Thymus (tissue), 11 donors: ENCODE data around the gene SCG5. TPM values are rescaled to one million over a fixed set of nuclear protein-coding genes. Genes with fewer than 3 reads are reported as not detected.

Experiments used
- DNase-seq, 9 donors: peaks; one replicate each; pipeline ENCODE4 v3.0.0-alpha.2; 2013; ENCODE audit warnings: low spot score in 9 of 9, low read depth in 6 of 9, missing footprints in 1 of 9
- H3K27ac ChIP-seq, 2 donors: one replicate each; pipeline ENCODE4 v1.5.1; 2013; ENCODE audit warnings: control low read depth in 1 of 2, low read depth in 1 of 2, low read length in 1 of 2, mild to moderate bottlenecking in 1 of 2, moderate library complexity in 1 of 2
- H3K27me3 ChIP-seq, 2 donors: one replicate each; pipeline ENCODE4 v1.5.1; 2013; ENCODE audit warnings: low read length in 1 of 2; ENCODE audit not compliant: control insufficient read depth in 2 of 2, insufficient read depth in 1 of 2
- H3K36me3 ChIP-seq, 2 donors: one replicate each; pipeline ENCODE4 v1.5.1; 2013; ENCODE audit warnings: low read length in 1 of 2, mild to moderate bottlenecking in 1 of 2, moderate library complexity in 1 of 2; ENCODE audit not compliant: control insufficient read depth in 2 of 2, insufficient read depth in 2 of 2
- H3K4me1 ChIP-seq, 2 donors: one replicate each; pipeline ENCODE4 v1.5.1; 2013; ENCODE audit warnings: low read length in 2 of 2; ENCODE audit not compliant: control insufficient read depth in 2 of 2, insufficient read depth in 2 of 2
- H3K4me3 ChIP-seq, 2 donors: one replicate each; pipeline ENCODE4 v1.5.1; 2013; ENCODE audit warnings: low read length in 2 of 2, control low read depth in 1 of 2, mild to moderate bottlenecking in 1 of 2
- H3K9me3 ChIP-seq, 2 donors: one replicate each; pipeline ENCODE4 v1.5.1; 2013; ENCODE audit warnings: low read length in 1 of 2, mild to moderate bottlenecking in 1 of 2; ENCODE audit not compliant: control insufficient read depth in 2 of 2, insufficient read depth in 1 of 2
- WGBS: extraction: QIAGEN DNeasy Blood & Tissue Kit; methylation state at CpG from one replicate; pipeline ENCODE4 v1.1.7; 2013; 5-methylcytosine and 5-hydroxymethylcytosine counted together
- polyA plus RNA-seq: library from polyadenylated mRNA; stranded (reverse); fragments of 200-250 nt; gene quantifications from one replicate; pipeline ENCODE4 v1.2.3, GENCODE V29; 2013
- total RNA-seq: library from RNA; stranded (reverse); fragments of 120-200 nt; gene quantifications from one replicate; pipeline ENCODE4 v1.2.4, GENCODE V29; 2013
- donor health status: healthy.

SCG5 gene
- total and polyA plus RNA-seq, 2 donors, result 2.0 to 3.4 TPM

- 98% methylated on average over 3 of the region's 3 CpGs for WGBS
- Histone ChIP-seq H3K9me3 (no peaks in the 10 kb centered on the region), H3K27ac (no peak overlapping the region)
These were observed 29.1 kb downstream of the SCG5 start for GRCh38 chr15:32670623-32671022.

GRCh38 chr15:32671339-32672325 is 30.1 kb downstream of the SCG5 start:
- Histone ChIP-seq H3K4me1 (no peaks in the 10 kb centered on the region), H3K9me3 (no peaks in the 10 kb centered on the region), H3K27ac (no peak overlapping the region), H3K4me3 (no peak overlapping the region), H3K36me3 (peaks cover 0 to 6% of the 10 kb centered on the region in 2 donors), H3K27me3 (no peaks in the 10 kb centered on the region)
- DNase-seq, result no peak
- 97% methylated on average over 29 of the region's 29 CpGs for WGBS

More at GRCh38 chr15:32670623-32671022, 29.1 kb downstream of the SCG5 start:
- no peak for DNase-seq
- H3K4me1 ChIP-seq, result no peaks in the 10 kb centered on the region
- H3K36me3 ChIP-seq, result peaks cover 0 to 6% of the 10 kb centered on the region in 2 donors
- no peak overlapping the region for H3K4me3 ChIP-seq
- H3K27me3 ChIP-seq, result no peaks in the 10 kb centered on the region

GRCh38 chr15:32674681-32675080 is 33.2 kb downstream of the SCG5 start:
- no peak for DNase-seq
- Histone ChIP-seq H3K27me3 (no peaks in the 10 kb centered on the region), H3K4me3 (no peak overlapping the region), H3K27ac (no peak overlapping the region), H3K36me3 (no peaks in the 10 kb centered on the region), H3K4me1 (no peaks in the 10 kb centered on the region), H3K9me3 (no peaks in the 10 kb centered on the region)
- 98% methylated on average over 2 of the region's 2 CpGs for whole genome bisulfite sequencing

- no peaks in the 10 kb centered on the region for H3K27me3 ChIP-seq
- H3K4me3 ChIP-seq, result no peak overlapping the region
- H3K9me3 ChIP-seq, result no peaks in the 10 kb centered on the region
- no peak overlapping the region for H3K27ac ChIP-seq
- no peak for DNase-seq
- no peaks in the 10 kb centered on the region for H3K4me1 ChIP-seq
- 89% methylated on average over 6 of the region's 6 CpGs for WGBS
- H3K36me3 ChIP-seq, result no peaks in the 10 kb centered on the region
These were observed 34.0 kb downstream of the SCG5 start for GRCh38 chr15:32675466-32675865.

- H3K4me1 ChIP-seq, result no peaks in the 10 kb centered on the region
- WGBS, result 93% methylated on average over 2 of the region's 2 CpGs
- no peaks in the 10 kb centered on the region for H3K9me3 ChIP-seq
- H3K4me3 ChIP-seq, result no peak overlapping the region
- no peaks in the 10 kb centered on the region for H3K27me3 ChIP-seq
- H3K36me3 ChIP-seq, result no peaks in the 10 kb centered on the region
- no peak for DNase-seq
- H3K27ac ChIP-seq, result no peak overlapping the region
These were observed 34.7 kb downstream of the SCG5 start for GRCh38 chr15:32676169-32676568.

- no peak overlapping the region for H3K27ac ChIP-seq
- no peaks in the 10 kb centered on the region for H3K9me3 ChIP-seq
- no peaks in the 10 kb centered on the region for H3K27me3 ChIP-seq
- 95% methylated on average over 5 of the region's 5 CpGs for WGBS
- H3K4me1 ChIP-seq, result no peaks in the 10 kb centered on the region
- no peak for DNase-seq
- H3K36me3 ChIP-seq, result no peaks in the 10 kb centered on the region
- no peak overlapping the region for H3K4me3 ChIP-seq
These were observed 35.8 kb downstream of the SCG5 start for GRCh38 chr15:32677238-32677750.

- no peak for DNase-seq
- no peaks in the 10 kb centered on the region for H3K36me3 ChIP-seq
- no peaks in the 10 kb centered on the region for H3K9me3 ChIP-seq
- no peaks in the 10 kb centered on the region for H3K4me1 ChIP-seq
- no peak overlapping the region for H3K4me3 ChIP-seq
- 98% methylated on average over 4 of the region's 4 CpGs for WGBS
- H3K27ac ChIP-seq, result no peak overlapping the region
- H3K27me3 ChIP-seq, result no peaks in the 10 kb centered on the region
These were observed 37.8 kb downstream of the SCG5 start for GRCh38 chr15:32679298-32679690.

- H3K27me3 ChIP-seq, result no peaks in the 10 kb centered on the region
- H3K4me3 ChIP-seq, result no peak overlapping the region
- WGBS, result 97% methylated on average over 3 of the region's 3 CpGs
- no peaks in the 10 kb centered on the region for H3K4me1 ChIP-seq
- H3K9me3 ChIP-seq, result no peaks in the 10 kb centered on the region
- no peak overlapping the region for H3K27ac ChIP-seq
- no peaks in the 10 kb centered on the region for H3K36me3 ChIP-seq
- no peak for DNase-seq
These were observed 41.1 kb downstream of the SCG5 start for GRCh38 chr15:32682569-32682968.

GRCh38 chr15:32682977-32683630 is 41.6 kb downstream of the SCG5 start:
- no peak for DNase-seq
- Histone ChIP-seq H3K9me3 (no peaks in the 10 kb centered on the region), H3K36me3 (no peaks in the 10 kb centered on the region), H3K4me3 (no peak overlapping the region), H3K27me3 (no peaks in the 10 kb centered on the region), H3K27ac (no peak overlapping the region), H3K4me1 (no peaks in the 10 kb centered on the region)
- 99% methylated on average over 2 of the region's 2 CpGs for WGBS
